8988T (cell line): Measurements from ENCODE around the gene FCGR2B.
"Not testable (repeated sequence)": the region's sequence is repeated elsewhere in the genome, so short reads cannot be mapped to it uniquely, and the experiment has no call there.

ENCODE experiments used
- DNase-seq: peaks from one replicate; pipeline ENCODE4 v3.0.0; 2011

FCGR2B gene

DNA sequence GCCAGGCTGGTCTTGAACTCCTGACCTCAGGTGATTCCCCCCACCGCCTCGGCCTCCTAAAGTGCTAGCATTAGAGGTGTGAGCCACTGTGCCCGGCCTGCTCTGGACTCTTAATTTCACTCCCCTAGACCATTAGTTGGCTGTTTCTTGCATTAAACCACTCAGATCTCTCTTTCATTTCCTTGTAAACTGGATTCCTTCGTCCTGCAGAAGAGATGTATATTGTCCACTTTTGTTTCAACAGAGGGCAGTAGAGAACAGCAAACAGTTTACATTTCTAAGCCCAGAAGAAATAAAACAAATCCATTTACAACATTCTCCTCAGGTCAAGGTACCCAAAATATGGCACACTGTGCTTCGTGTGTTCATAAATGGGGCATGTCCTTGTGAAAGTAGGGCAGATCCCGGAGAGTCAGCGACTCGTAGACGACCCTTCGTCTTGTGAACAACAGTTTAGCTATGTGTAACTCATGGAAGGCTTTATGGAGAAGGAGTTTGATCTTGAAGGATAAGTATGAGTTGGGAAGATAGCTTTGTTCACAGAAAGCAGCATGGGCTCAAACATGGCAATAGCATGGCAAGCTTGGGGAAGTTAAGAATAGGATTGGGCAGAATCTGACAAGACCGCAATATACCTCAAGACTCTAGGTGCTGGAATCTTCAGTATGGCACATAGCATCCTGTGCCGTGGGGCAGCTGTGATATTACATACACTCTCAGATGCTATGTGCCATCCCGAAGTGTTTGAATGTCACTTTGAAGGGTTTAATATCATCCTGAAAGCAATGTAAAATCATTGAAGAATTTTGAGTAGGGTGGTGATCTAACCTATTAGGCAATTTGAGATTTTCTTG, 15.2 kb upstream of the FCGR2B start:
- not testable (repeated sequence) for DNase-seq

DNA sequence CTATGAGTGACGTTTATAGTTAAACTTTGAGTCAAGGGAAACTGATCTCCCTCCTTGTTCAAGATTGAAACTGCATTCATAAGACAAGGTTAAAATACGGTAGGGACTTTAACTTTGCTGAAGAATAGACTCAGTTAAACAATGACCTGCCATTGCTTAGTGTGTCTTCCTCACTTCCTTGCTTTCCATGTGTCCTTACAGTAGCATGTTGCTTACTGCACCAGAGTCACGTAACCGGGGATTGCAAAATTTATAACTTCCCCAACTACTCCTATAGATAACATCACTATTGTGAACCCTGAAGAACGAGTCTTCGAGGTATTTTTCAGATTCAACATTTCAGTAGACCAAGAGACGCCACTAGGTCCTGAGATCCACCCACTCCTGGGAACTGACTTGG, 9.4 kb upstream of the FCGR2B start:
- DNase-seq: not testable (repeated sequence)

DNA sequence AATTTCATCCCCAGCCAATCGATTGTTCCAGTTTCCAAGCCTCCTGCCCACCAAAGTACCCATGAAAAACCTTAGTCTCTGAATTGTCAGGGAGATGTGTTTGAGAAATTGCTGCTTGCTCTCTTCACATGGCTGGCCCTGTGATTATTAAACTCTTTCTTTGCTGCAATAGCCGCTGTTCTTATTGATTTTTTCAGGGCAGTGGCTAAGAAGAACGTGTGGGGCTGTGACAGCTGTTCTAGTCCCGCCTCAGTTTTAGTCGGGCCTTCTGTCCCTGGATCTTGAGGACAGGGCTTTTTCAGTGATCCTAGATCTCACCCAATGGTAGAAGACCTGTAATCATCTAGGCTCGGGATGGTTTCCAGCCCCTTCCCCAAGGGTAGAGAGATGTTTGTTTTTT, 9.0 kb upstream of the FCGR2B start:
- DNase-seq: not testable (repeated sequence)

DNA sequence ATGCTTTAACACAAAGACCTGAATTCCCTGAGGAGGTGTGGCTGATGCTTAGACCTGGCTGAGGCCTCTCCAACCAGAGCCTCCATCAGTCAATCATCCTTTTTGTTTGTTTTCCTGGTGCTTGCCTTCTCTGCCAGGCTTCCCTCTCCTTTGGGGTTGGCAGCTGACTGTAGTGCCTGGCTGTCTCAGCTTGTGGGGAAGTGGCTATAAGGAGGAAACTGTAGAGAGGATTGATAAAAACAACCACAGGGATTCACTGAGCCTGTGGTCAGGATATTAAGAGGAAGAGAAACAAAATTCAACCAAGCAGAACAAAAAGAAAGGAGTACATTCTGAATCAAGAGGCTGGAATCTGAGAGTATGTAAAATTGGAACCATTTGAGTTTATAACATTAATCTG, 4.4 kb upstream of the FCGR2B start:
- not testable (repeated sequence) for DNase-seq

DNA sequence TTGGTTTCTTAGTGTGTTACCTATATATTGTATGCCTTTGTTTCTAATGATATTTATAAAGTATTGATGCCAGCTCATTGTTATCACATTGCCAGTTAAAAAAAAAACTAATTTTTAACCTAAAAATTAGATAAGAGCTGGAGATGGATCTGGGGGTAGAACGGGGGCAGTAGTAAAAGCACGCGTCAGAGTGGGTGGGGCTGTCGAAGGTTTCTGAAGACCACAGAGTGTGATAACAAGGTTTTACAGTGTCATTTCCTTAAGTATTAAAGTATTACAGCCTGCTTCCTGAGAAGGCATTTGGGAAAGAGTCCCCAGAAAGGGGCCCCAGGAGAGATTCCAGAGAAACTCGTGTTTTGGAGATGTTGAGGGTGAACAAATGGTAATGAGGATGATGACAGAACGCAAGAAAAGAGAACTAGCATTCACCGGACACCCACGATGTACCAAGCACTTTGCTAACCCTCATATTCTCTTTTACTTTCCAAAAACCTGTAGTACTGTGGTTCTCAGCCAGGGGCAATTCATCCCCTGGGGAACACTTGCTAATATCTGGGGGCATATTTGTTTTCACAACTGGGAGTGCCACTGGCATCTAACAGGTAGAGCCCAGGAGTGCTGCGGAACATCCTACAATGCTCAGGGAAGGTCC, 1.2 kb upstream of the FCGR2B start:
- DNase-seq: not testable (repeated sequence)

DNA sequence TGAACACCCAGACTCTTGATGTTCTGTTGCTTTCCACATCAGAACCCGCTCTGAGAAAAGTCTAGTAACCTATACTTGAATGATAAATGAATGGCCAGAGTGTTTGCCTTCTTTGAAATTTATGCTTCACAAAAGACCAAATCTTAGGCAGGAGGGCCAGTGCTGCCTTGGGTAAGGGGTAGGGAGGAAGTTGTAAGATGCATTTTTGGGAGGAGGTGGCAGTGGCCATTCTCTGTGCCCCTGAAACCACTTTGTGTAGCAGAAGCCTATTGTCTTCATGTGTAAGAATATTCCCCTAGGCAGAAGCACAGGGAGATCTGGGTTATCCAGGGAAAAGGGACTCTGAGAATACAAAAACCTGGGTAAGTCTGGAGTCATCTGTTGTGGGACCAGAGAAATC, 626 bp downstream of the FCGR2B start:
- not testable (repeated sequence) for DNase-seq

DNA sequence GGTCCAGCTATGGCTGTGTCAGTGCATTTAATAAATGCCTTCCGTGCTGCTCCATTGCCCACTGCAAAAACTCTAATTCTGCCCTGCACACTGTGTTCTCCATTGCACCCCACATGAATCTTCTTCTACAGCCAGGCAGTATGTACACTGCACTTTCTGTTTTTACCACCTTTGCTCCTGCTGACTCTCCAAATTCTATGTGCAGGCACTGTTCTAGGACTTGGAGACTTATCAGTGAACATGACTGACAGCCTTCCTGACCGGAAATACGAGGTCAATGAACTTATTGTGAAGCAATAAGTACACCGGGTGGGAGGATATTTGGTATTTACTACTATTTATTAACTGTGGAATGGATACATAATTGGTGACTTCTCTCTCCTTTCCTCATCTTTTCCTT, 1.7 kb downstream of the FCGR2B start:
- not testable (repeated sequence) for DNase-seq

DNA sequence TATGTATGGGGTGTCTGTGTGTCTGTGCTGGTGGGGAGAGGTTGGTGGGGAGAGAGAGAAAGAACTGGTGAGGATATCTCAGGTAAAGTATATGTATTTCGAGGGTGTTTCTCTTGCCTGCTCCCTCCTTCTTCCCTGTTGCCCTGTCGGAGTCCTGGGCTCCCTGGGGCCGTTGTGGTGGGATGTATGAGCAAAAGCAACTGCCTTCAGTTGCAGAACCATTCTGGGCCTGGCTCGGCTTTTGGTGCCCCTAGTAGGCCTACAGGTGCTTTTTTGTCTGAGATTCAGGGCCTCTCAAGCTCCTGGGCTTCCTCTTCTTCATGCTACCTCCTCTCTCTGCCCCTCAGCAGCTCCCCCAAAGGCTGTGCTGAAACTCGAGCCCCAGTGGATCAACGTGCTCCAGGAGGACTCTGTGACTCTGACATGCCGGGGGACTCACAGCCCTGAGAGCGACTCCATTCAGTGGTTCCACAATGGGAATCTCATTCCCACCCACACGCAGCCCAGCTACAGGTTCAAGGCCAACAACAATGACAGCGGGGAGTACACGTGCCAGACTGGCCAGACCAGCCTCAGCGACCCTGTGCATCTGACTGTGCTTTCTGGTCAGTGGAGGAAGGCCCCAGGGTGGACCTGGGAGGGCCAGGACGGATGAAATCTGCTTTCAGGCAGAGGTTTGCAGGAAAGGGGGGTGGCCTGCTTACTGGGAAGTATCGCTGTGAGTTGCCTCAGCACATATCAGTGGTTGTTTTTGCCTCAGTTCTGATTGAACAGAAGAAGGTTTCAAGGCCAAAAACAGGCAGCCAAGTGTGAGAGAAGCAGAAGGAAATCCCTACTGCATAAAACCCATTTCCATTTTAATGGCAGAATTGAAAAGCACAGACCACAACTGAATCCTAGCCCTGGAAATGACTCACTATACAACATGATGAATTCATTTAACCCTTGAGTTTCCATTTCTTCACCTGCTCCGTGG, 8.4 kb downstream of the FCGR2B start:
- not testable (repeated sequence) for DNase-seq

DNA sequence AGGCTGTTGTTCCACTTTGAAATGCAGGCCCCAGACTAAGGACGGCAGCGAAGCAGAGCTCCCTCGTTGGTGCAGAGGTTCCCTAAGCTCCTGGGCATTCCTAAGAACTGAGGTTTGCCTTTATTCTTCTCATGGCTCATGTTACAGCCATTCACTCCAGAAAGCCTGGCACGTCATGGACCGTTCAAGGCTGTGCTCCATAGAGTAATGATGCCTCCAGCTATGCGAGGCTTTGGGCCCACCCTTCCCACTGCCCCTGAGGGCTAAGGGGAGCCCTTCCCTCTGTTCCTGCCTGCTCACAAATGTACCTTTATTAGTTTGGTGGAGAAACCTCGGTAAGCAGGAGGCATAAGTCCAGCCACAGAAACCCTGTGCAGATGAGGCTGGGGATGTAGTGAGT, 10.5 kb downstream of the FCGR2B start:
- DNase-seq: not testable (repeated sequence)

DNA sequence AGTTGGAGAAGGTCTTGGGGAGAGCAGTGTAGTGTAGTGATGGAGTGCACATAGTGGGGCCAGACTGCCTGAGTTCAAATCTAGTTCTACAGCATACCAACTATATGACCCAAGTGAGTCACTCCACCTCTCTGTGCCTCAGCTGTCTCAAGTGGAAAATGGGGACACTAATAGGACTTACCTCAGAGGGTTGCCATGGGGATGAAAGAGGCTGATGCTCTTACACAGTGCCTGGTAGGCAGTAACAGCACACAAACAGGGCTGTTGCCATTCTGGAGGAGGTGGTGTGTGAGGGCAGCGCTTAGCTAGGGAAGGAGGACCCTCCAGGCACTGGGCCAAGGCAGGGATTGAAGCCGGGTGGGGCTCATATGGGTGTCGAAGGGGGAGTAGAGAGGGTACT, 11.5 kb downstream of the FCGR2B start:
- not testable (repeated sequence) for DNase-seq

DNA sequence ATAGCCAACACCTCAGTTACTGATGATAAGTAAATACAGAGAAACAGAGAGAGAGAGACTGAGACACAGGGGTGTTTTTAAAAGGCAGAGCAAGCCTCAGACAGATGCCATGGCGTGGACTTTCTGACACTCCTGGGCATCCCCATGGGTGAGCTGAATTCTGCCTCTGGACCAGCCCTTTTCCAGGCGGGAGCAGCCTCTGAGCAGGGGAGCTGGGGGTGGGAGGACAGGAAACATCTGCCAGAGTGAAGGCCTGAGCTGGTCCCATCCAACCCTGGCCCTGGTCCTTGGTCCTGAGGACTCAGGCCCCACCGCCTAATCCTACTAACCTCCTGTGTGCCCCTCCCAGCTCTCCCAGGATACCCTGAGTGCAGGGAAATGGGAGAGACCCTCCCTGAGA, 12.0 kb downstream of the FCGR2B start:
- not testable (repeated sequence) for DNase-seq

DNA sequence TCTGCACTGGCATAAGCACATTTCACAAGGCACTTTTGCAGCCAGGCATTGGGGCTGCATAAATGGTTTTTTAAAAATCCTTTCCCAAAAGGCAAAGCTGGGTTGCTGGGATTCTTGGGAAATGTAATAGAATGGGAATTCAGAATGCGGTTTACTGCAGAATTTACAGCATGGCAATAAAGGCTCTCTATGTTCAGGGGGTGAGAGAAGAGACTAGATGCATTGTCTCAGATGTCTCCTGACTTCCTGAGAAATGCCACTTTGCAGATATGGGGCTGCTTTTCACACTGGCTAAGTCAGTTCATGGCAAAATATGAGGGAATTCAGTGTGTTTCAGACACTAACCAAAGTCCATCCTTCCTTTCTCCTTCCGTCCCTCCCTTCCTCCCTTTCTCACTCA, 13.5 kb downstream of the FCGR2B start:
- no peak for DNase-seq

DNA sequence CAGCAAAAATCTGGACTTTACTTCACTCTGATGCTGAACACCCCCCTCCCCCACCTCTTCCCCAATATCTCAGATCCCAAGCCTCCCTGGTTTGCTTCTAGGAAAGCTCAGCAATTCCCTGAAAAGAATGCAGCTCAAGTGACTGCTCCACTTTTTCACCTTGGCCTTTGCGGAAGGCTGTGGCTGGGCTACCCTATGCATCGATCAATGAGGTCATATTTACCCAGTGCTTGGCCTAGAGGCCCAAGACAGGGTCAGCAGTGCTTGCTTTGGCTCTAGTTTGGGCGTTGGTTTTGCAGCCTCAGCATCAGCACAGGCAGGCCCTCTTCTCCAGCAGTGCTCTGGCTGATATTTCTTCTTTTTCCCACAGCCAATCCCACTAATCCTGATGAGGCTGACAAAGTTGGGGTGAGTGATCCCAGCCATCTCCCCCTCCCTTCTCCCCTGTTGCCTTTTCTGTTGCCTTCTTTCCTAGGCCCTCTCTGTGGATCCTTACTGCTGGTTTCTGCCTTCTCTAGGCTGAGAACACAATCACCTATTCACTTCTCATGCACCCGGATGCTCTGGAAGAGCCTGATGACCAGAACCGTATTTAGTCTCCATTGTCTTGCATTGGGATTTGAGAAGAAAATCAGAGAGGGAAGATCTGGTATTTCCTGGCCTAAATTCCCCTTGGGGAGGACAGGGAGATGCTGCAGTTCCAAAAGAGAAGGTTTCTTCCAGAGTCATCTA, 14.2 kb downstream of the FCGR2B start:
- no peak for DNase-seq

DNA sequence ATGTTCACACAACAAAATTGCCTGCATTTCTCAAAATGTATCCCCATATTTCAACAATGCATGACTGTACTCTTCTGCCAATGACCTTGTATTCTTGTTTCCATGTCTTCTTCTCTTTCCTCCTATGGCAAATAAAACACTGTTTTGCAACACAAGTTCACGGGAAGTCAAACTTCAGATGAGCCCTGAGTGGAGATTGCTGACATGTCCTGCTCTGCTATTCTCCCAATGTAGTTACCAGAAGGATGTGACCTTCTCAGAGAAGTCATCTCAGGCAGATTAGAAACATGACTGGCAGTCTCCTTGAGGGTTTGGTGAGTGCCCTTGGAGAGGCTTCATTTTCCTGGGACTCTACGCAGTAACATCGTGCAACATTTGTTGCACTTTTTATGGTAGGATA, 15.6 kb downstream of the FCGR2B start:
- DNase-seq: no peak

DNA sequence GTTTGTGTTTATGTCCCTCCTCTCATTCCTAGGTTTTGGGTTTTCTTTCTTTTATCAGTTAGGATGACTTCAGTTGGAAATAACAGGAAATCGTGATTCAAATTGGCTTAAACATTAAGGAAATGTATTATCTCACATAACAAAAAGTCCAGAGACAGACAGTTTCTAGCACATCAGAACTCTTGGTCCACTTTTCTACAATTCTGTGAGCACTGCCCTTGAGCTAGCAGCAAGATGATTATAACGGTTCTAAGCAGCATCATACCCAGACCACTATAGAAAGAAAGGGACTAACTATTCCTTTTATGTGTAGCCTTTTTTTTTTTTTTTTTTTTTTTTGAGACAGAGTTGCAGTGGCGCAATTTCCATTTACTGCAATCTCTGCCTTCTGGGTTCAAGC, 18.9 kb downstream of the FCGR2B start:
- no peak for DNase-seq

DNA sequence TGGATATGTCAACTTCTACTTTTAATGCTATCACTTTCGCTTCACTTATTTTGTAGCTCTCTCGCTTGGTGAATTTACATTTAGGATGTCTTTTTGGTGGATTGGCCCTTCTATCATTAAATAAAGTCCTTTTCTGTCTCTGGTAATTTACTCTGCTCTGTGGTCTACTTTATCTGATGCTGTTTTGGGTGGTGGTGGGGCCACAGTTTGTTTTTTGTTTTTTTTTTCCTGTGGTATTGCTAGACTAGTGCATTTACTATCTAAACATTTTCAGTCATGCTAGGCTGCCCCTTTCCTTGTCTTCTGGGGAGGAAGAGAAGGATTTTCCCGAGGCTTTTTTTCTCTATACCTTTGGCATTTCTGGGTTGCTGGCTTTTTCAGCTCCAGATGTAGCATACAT, 26.0 kb downstream of the FCGR2B start:
- DNase-seq: no peak

DNA sequence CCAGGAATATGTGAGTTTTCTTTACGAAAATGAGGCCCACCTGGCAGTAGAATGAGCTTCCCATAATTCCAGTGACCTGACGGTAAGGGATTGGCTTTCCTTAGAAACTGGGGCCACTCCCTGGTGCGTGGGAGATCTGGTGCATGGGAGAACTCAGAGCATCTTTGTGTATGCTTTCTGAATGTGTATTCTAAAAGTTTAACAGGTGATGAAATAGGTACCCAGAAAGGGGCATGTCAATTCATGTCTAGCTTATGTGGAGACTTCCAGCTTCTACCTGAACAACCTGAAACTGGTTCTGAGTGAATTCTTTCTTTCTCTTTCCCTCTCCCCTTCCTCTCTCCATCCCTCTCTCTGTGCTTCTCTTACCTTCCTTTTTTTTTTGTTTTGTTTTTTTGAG, 28.9 kb downstream of the FCGR2B start:
- DNase-seq: no peak

DNA sequence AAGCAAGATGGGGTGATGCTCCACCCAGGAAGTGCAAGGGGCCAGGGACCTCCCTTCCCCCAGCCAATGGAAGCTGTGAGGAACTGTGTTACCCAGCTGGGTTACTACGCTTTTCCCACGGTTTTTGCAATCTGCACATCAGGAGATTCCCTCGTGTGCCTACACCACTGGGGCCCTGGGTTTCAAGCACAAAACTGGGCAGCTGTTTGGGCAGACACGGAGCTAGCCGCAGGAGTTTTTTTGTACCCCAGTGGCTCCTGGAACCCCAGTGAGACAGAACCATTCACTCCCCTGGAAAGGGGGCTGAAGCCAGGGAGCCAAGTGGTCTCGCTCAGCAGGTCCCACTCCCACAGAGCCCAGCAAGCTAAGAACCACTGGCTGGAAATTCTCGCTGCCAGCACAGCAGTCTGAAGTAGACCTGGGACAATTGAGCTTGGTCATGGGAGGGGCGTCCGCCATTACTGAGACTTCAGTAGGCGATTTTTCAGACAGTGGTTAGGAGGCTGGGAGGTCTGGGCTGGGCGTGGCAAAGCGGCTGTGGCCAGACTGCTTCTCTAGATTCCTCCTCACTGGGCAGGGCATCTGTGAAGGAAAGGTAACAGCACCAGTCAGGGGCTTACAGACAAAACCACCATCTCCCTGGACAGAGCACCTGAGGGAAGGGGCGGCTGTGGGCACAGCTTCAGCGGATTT, 30.2 kb downstream of the FCGR2B start:
- DNase-seq: not testable (repeated sequence)

DNA sequence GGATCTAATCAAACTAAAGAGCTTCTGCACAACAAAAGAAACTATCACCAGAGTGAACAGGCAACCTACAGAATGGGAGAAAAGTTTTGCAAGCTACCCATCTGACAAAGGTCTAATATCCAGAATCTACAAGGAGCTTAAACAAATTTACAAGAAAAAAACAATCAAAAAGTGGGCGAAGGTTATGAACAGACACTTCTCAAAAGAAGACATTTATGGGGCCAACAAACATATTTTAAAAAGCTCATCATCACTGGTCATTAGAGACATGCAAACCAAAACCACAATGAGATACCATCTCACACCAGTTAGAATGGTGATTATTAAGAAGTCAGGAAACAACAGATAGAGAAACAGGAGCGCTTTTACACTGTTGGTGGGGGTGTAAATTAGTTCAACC, 35.4 kb downstream of the FCGR2B start:
- DNase-seq: not testable (repeated sequence)

DNA sequence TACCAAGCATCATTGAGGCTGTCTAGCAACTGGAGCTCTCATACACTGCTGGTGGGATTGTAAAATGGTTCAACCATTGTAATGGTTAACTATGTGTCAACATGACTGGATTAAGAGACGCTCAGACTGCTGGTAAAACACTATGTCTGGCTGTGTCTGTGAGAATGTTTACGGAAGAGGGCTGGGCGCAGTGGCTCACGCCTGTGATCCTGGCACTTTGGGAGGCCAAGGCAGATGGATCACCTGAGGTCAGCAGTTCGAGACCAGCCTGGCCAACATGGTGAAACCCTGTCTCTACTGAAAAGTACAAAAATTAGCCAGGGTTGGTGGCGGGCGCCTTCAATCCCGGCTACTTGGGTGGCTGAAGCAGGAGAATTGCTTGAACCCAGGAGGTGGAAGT, 39.3 kb downstream of the FCGR2B start:
- no peak for DNase-seq

DNA sequence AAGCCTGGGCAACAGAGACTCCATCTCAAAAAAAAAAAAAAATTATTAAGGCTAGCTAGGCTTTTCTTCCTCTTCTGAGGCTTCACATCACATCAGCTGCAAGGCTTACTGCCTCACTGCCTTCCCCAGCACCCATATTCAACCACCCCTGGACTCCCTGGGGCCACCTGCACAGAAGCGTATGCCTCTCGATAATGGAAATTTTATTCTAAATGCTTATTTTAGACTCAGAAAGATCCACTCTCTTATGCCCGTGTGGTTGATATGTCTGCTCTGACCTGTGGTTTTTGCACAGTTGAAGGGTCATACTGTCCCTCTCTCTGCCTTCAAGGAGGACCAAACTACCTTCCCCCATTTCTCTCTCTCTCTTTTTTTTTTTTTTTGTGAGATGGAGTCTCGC, 42.6 kb downstream of the FCGR2B start:
- no peak for DNase-seq

DNA sequence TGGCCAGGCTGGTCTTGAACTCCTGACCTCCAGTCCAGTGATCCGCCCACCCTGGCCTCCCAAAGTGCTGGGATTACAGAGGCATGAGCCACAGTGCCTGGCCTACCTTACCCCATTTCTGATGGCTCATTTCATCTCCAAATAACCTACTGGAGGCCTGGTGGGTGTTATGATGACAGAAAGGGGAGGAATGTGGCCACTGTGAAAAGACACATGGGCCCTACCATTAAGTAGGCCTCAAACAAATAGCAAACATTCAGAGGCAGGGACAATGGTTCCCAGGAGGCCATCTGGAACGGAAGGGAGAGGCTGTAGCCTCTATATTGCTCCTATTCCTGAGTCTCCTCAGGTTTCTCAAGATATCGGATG, 43.2 kb downstream of the FCGR2B start:
- DNase-seq: no peak
